ENCODE data around the gene HRH4.

DNA sequence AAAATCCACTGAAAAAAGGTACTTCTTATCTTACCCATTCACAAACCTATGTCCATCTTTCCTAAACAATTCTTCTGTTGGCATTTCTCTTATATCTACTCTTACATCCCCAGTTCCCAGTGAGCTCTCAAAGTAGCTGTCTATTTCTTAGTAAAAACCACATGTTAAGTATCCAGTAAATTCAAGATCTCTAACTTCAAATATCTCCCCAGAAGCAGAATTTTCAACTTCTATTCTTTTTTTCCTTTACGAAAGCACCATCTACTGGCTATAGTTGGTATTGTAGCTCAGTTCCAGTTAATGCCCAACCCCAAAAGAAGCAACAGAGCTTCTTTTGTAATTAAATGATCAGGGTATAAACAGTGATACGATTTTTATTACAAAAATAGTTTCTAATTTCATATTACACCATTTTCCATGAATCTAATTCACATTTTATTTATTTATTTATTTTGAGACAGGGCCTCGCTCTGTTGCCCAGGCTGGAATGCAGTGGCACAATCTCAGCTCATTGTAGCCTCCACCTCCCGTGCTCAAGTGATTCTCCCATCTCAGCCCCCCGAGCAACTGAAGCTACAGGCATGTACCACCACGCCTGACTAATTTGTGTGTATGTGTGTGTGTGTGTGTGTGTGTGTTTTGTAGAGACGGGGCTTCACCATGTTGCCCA, 28.5 kb downstream of the HRH4 start:
- no peak for TF ChIP-seq POLR2A (IDR thresholded peaks at IDR 0.05; ENCODE audit: low read depth, low read length)
- TF ChIP-seq, protein P1, sequence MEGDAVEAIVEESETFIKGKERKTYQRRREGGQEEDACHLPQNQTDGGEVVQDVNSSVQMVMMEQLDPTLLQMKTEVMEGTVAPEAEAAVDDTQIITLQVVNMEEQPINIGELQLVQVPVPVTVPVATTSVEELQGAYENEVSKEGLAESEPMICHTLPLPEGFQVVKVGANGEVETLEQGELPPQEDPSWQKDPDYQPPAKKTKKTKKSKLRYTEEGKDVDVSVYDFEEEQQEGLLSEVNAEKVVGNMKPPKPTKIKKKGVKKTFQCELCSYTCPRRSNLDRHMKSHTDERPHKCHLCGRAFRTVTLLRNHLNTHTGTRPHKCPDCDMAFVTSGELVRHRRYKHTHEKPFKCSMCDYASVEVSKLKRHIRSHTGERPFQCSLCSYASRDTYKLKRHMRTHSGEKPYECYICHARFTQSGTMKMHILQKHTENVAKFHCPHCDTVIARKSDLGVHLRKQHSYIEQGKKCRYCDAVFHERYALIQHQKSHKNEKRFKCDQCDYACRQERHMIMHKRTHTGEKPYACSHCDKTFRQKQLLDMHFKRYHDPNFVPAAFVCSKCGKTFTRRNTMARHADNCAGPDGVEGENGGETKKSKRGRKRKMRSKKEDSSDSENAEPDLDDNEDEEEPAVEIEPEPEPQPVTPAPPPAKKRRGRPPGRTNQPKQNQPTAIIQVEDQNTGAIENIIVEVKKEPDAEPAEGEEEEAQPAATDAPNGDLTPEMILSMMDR (IDR thresholded peaks at IDR 0.05; ENCODE audit: extremely low read depth in 1 of 2, insufficient read depth in 1 of 2, low read depth in 1 of 2, low read length in 2 of 2), result peak; percentile 42 to 56
- no peak for TF ChIP-seq POLR2AphosphoS5 (IDR thresholded peaks at IDR 0.05; ENCODE audit: insufficient read depth, low read depth, low read length)
- TF ChIP-seq, protein P2, sequence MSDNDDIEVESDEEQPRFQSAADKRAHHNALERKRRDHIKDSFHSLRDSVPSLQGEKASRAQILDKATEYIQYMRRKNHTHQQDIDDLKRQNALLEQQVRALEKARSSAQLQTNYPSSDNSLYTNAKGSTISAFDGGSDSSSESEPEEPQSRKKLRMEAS (IDR thresholded peaks at IDR 0.05; ENCODE audit: insufficient read depth, insufficient read length), result no peak
- no peak for TF ChIP-seq JUN (IDR thresholded peaks at IDR 0.05; ENCODE audit: borderline replicate concordance, insufficient read depth, insufficient read length, low read depth)
- no peak for TF ChIP-seq EZH2 (IDR thresholded peaks at IDR 0.05; ENCODE audit: borderline replicate concordance, low read depth, low read length, severe bottlenecking)
- no peak for TF ChIP-seq GATA2 (IDR thresholded peaks at IDR 0.05; ENCODE audit: insufficient read depth, insufficient read length, low read depth, low read length)
- no peak for TF ChIP-seq MYC (IDR thresholded peaks at IDR 0.05; ENCODE audit: low read depth, low read length)
